Muscle layer of colon (tissue), 2 donors: ENCODE data around the gene DCLRE1B.
A peak's percentile ranks its signal among the peaks of the same experiment; 100 is the strongest.
"Not testable (repeated sequence)": the region's sequence is repeated elsewhere in the genome, so short reads cannot be mapped to it uniquely, and the experiment has no call there.

ENCODE experiments used
- H3K27ac ChIP-seq: one replicate; pipeline ENCODE4 v1.7.0; 2013; ENCODE audit warnings: low read depth, mild to moderate bottlenecking, low read length, moderate library complexity
- H3K27me3 ChIP-seq, 2 donors: one replicate each; pipeline ENCODE4 v1.7.0; 2013; ENCODE audit warnings: low read length in 2 of 2, mild to moderate bottlenecking in 2 of 2; ENCODE audit not compliant: insufficient read depth in 2 of 2, control insufficient read depth in 1 of 2
- H3K36me3 ChIP-seq: one replicate; pipeline ENCODE4 v1.7.0; 2013; ENCODE audit warnings: mild to moderate bottlenecking, low read length; ENCODE audit not compliant: insufficient read depth
- H3K4me1 ChIP-seq: one replicate; pipeline ENCODE4 v1.7.0; 2013; ENCODE audit warnings: mild to moderate bottlenecking, low read length; ENCODE audit not compliant: insufficient read depth
- H3K4me3 ChIP-seq, 2 donors: one replicate each; pipeline ENCODE4 v1.7.0; 2013; ENCODE audit warnings: low read length in 2 of 2, low read depth in 1 of 2, mild to moderate bottlenecking in 1 of 2, moderate library complexity in 1 of 2
- H3K9ac ChIP-seq: one replicate; pipeline ENCODE4 v1.7.0; 2013; ENCODE audit warnings: low read length
- H3K9me3 ChIP-seq: one replicate; pipeline ENCODE4 v1.7.0; 2013; ENCODE audit warnings: mild to moderate bottlenecking, low read length
- donor health status: abdominal sarcoma.
- donor health status: Adenocarcinoma of cecum.

The DCLRE1B gene

DNA sequence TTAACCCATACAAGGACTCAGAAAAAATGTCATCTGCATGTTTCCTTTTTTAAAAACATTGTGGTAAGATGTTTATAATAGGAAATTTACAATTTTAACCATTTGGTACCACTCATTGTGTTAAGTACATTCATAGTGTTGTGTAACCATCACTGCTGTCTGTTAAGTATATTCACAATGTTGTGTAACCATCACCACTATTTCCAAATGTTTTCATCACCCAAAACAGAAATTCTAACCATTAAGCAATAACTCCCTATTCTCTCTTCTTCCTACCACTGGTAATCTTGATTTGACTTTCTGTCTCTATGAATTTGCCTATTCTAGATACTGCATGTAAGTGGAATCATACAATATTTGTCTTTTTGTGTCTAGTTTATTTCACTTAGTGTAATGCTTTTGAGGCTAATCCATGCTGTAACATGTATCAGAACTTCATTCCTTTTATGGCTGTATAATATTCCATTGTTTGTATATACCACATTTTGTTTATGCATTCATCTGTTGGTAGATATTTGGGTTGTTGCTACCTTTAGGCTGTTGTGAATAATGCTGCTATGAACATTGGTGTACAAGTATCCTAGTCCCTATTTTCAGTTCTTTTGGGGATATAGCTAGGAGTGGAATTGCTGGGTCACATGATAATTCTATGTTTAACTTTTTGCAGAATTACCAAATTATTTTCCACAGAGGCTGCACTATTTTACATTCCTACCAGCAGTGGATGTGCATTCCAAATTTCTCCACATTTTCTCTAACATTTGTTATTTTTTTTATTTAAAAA, 38.1 kb downstream of the DCLRE1B start:
- H3K4me3 ChIP-seq, result no peak overlapping the region

DNA sequence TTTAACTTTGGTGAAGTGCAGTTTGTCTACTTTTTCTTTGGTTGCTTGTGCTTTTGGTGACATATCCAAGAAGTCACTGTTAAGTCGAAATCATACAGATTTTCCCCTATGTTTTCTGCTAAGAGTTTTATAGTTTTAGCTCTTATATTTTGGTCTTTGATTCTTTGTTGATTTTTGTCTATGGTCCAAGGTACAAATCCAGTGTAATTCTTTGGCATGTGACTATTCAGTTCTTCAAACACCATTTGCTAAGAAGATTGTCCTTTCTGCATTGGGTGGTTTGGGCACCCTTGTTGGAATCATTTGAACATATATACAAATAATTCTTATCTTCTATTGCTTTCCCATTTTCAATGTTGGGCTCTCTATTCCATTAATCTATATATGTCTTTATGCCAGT, 40.2 kb downstream of the DCLRE1B start:
- Histone ChIP-seq H3K4me1 (peaks cover 33% of the 10 kb centered on the region), H3K9ac (no peak overlapping the region), H3K36me3 (peaks cover 7% of the 10 kb centered on the region), H3K27ac (no peak overlapping the region), H3K9me3 (no peaks in the 10 kb centered on the region), H3K27me3 (no peaks in the 10 kb centered on the region), H3K4me3 (no peak overlapping the region)

More for the DNA sequence above, 38.1 kb downstream of the DCLRE1B start:
- H3K27me3 ChIP-seq, result no peaks in the 10 kb centered on the region
- peaks cover 24% of the 10 kb centered on the region for H3K4me1 ChIP-seq
- no peak overlapping the region for H3K9ac ChIP-seq
- H3K36me3 ChIP-seq, result peaks cover 8% of the 10 kb centered on the region
- H3K9me3 ChIP-seq, result no peaks in the 10 kb centered on the region
- no peak overlapping the region for H3K27ac ChIP-seq

DNA sequence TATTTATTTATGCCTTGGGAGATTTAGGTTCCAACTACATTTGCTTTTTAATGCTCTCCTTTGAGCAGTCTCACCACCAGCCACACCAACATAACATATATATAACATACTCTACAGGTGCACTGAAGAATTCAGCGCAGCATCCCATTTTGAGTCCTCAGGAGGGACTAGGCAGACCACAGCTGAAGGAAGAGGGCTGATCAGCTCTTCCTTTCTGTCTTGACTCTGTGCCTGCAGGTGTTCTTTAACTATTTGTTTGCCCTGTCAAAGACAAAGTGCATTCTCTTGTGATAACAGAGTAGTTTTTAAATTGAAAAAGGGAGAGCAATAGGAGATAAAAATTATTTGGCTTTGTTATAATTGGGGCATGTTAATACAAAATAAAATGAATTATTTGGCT, 41.0 kb downstream of the DCLRE1B start:
- no peak overlapping the region for H3K4me3 ChIP-seq
- no peak overlapping the region for H3K9ac ChIP-seq
- H3K9me3 ChIP-seq, result no peaks in the 10 kb centered on the region
- peaks cover 33% of the 10 kb centered on the region for H3K4me1 ChIP-seq
- no peaks in the 10 kb centered on the region for H3K36me3 ChIP-seq
- no peaks in the 10 kb centered on the region for H3K27me3 ChIP-seq
- H3K27ac ChIP-seq, result no peak overlapping the region

DNA sequence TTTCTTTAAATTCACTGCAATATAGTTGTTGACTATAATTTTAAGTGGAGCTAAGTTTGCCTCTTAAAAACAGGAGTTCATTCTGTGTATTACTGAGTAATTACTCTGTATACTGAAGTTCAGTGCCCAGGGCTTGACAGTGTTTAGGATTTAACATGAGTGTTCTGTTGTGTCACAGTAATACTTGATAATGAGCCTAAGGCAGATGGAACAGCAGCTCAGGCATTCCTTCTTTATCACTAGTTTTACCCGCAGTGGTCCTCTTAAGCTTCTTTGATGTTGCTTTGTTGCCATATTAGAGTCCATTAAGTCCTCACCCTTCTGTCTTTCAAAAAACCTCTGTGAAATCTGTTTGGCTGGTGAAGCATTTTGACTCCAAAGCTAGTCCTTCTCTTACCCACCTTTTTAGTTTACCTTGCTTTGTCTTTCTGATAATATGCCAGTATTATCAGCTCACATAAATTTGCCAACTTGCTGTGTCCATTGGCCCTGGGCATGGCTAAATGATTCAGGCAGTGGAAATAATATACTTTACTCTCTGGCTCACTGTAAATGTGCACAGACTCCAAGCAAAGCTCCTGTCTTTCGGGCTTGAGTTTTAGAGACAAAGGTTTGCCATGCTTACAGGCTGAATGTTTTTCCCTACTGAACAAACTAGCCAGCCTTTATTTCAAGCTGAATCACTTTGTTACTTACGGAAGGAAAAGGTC, 41.7 kb downstream of the DCLRE1B start:
- Histone ChIP-seq H3K27ac (no peak overlapping the region), H3K4me1 (peaks cover 37% of the 10 kb centered on the region), H3K36me3 (no peaks in the 10 kb centered on the region), H3K4me3 (peak overlapping the region in 1 of 2 donors; percentile 10), H3K27me3 (no peaks in the 10 kb centered on the region), H3K9ac (no peak overlapping the region), H3K9me3 (no peaks in the 10 kb centered on the region)

DNA sequence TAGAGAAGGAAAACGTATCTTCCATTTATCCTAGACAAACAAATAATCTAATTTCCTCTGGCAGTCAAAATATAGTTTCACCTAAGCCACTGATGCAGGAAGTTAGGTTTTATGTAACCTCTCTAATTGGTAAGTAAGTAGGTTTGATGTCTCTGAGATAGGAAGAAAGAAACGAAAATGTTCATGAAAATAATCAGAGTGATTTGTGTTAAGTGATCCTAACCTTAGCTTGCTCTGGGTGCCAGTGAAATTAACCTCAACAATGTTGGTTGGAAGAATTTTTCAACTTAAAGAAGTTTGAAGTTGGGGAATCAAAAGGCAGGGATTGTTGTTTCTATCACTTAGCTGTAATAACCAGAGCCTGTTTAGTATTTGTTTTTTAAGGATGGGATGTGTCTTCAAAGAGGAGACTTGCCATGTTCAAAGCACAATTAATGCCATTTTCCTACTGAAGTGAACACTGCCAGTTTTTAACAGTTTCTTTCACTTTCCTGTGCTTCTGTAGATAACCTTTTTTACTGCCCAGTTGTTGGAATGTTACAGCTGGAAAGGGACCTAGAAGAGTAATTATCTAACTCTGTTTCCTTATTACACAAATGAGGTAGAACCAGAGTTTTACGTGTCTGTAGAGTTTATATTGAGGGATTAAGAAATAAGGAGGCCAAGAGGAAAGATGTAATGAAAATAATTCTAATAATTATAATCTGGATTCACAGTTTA, 42.4 kb downstream of the DCLRE1B start:
- Histone ChIP-seq H3K9ac (no peak overlapping the region), H3K4me1 (peaks cover 38% of the 10 kb centered on the region), H3K9me3 (no peaks in the 10 kb centered on the region), H3K27ac (no peak overlapping the region), H3K4me3 (peak overlapping the region in 1 of 2 donors; percentile 10), H3K36me3 (no peaks in the 10 kb centered on the region), H3K27me3 (no peaks in the 10 kb centered on the region)

DNA sequence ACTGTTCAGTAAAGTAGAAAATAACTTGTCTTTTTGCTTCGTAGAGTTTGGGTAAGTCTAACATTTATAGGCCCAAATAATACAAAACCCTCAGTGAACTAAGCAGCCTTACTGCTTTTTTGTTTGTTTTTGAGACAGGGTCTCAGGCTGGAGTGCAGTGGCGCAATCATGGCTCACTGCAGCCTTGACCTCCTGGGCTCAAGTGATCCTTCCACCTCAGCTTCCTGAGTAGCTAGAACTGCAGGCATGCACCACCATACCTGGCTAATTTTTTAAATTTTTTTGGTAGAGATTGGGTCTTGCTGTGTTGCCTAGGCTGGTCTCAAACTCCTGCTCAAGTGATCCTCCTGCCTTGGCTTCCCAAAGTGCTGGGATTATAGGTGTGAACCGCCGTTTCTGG, 43.0 kb downstream of the DCLRE1B start:
- H3K9ac ChIP-seq, H3K36me3 ChIP-seq, H3K9me3 ChIP-seq, H3K27ac ChIP-seq, H3K4me3 ChIP-seq, H3K27me3 ChIP-seq: not testable (repeated sequence)
- peaks cover 38% of the 10 kb centered on the region for H3K4me1 ChIP-seq

DNA sequence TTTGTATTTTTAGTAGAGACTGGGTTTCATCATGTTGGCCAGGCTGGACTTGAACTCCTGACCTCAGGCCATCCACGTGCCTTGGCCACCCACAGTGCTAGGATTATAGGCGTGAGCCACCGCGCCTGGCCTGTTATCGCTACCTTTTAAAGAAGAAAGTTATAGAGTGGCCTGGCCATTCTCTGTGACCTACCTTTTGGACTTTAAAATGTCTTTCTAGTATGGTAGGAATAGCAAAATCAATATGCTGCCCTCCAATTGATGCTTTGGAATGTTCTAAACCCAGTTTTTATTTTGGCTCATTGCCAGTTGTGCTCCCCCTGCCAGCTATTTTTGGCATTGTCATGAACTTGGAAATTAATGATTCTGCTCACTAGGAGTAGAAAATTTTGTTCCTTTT, 43.9 kb downstream of the DCLRE1B start:
- H3K36me3 ChIP-seq, result peaks cover 3% of the 10 kb centered on the region
- H3K27ac ChIP-seq, result no peak overlapping the region
- no peaks in the 10 kb centered on the region for H3K9me3 ChIP-seq
- H3K4me1 ChIP-seq, result peaks cover 38% of the 10 kb centered on the region
- H3K27me3 ChIP-seq, result no peaks in the 10 kb centered on the region
- no peak overlapping the region for H3K9ac ChIP-seq
- H3K4me3 ChIP-seq, result no peak overlapping the region

DNA sequence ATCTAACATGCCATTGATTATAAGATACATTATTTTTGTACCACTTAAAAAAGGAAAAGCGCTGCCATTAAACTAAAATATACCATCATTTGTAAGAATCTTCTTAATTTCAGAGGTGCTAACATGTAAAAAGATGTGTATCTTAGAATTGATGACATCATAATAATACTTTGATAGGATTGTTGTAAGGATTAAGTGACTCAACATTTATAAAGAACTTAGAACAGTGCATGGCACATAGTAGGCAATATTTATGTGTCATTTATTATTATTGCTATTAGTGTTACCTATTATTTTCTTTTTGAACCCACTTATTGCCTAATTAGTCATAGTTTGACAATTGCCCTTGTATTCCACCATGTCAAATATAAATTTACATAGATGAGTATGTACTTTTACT, 45.8 kb downstream of the DCLRE1B start:
- Histone ChIP-seq H3K36me3 (peaks cover 13% of the 10 kb centered on the region), H3K4me1 (peaks cover 37% of the 10 kb centered on the region), H3K4me3 (no peak overlapping the region), H3K27me3 (no peaks in the 10 kb centered on the region), H3K27ac (no peak overlapping the region), H3K9ac (no peak overlapping the region), H3K9me3 (no peaks in the 10 kb centered on the region)

DNA sequence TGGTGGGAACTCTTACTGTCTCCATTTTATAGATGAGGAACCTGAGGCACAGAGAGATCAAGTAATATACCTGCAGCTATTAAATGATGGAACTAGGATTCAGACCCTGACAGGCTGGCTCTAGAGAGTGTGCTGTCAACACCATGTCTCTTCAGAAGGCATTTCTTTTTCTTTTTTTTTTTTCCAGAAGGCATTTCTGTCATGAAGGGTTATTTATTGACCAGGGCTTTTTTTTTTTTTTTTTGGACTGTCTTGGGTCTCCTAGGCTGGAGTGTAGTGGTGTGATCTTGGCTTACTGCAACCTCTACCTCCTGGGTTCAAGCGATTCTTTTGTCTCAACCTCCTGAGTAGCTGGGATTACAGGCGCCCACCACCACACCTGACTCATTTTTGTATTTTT, 46.6 kb downstream of the DCLRE1B start:
- H3K9ac ChIP-seq, result no peak overlapping the region
- H3K27me3 ChIP-seq, result no peaks in the 10 kb centered on the region
- peaks cover 29% of the 10 kb centered on the region for H3K4me1 ChIP-seq
- H3K27ac ChIP-seq, result no peak overlapping the region
- H3K9me3 ChIP-seq, result no peaks in the 10 kb centered on the region
- H3K4me3 ChIP-seq, result no peak overlapping the region
- H3K36me3 ChIP-seq, result peaks cover 17% of the 10 kb centered on the region

DNA sequence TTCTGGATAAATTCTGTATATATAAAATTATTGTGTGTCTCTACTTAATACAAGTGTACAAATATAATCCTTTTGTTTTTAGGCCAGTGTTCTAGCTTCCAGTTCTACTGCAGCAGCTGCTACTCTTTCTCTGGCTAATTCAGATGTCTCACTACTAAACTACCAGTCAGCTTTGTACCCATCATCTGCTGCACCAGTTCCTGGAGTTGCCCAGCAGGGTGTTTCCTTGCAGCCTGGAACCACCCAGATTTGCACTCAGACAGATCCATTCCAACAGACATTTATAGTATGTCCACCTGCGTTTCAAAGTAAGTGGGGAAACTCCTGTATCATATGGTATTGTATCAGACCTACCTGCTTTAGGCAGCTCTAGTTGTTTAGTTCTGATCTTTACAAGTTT, 52.9 kb downstream of the DCLRE1B start:
- H3K36me3 ChIP-seq, result peaks cover 42% of the 10 kb centered on the region

DNA sequence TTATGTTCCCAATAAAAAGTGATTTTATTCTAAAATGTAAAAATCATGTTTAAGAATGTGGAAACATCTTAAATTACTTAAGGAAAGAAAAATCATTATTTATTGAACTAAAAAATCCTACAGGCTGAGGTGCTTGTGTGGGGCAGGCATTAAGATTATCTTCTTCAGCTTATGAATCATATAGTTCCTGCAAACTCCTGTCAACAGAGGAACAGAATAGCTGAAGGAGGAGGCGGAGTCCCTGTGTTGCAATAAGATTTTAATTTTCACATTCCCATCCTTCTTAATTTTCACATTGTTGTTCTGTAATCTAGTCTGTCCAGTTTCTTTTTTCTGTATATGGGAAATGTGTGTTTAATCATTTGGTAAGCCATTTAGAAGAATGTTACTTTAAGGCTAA, 53.6 kb downstream of the DCLRE1B start:
- Histone ChIP-seq H3K27me3 (no peaks in the 10 kb centered on the region), H3K36me3 (peaks cover 48% of the 10 kb centered on the region), H3K27ac (no peak overlapping the region), H3K9ac (no peak overlapping the region), H3K4me3 (no peak overlapping the region), H3K4me1 (no peaks in the 10 kb centered on the region), H3K9me3 (no peaks in the 10 kb centered on the region)

More for the DNA sequence above, 52.9 kb downstream of the DCLRE1B start:
- H3K4me1 ChIP-seq, result no peaks in the 10 kb centered on the region
- no peak overlapping the region for H3K9ac ChIP-seq
- no peaks in the 10 kb centered on the region for H3K27me3 ChIP-seq
- no peak overlapping the region for H3K4me3 ChIP-seq
- no peak overlapping the region for H3K27ac ChIP-seq
- no peaks in the 10 kb centered on the region for H3K9me3 ChIP-seq
